Measurements from ENCODE around the gene OR2G6. TPM values are rescaled to one million over a fixed set of nuclear protein-coding genes. Genes with fewer than 3 reads are reported as not detected.
"Not testable (repeated sequence)": the region's sequence is repeated elsewhere in the genome, so short reads cannot be mapped to it uniquely, and the experiment has no call there.

OR2G6 gene
- total RNA-seq, 1 donor from 2014 or later = 0.05 TPM

DNA sequence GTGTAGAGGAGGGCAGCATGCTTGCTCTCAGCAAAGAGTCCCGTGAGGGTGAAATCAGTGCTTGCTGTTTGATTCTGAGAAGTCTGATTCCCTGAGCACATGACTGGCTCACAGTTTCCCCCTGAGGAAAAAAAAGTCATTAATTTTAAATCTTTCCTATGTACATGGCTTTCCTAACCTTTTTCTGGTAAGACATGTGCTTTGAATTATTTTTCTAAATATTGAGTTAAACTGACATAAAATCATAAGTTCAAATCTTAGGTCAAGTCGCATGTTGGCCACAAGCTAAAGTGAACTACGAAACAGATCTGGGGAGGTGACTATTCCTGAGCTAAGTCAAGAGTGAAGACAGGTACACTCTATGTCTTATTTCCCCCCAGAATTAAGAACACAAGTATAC, 66.8 kb downstream of the OR2G6 start, which contains the start of gene OR2T34:
Gene OR2T34 (minus strand): TSS at position 101 of the 400 bp plus-strand sequence. CDS start 0 bp downstream, at position 101.
- not testable (repeated sequence) for DNase-seq (ENCODE audit: low read depth)

DNA sequence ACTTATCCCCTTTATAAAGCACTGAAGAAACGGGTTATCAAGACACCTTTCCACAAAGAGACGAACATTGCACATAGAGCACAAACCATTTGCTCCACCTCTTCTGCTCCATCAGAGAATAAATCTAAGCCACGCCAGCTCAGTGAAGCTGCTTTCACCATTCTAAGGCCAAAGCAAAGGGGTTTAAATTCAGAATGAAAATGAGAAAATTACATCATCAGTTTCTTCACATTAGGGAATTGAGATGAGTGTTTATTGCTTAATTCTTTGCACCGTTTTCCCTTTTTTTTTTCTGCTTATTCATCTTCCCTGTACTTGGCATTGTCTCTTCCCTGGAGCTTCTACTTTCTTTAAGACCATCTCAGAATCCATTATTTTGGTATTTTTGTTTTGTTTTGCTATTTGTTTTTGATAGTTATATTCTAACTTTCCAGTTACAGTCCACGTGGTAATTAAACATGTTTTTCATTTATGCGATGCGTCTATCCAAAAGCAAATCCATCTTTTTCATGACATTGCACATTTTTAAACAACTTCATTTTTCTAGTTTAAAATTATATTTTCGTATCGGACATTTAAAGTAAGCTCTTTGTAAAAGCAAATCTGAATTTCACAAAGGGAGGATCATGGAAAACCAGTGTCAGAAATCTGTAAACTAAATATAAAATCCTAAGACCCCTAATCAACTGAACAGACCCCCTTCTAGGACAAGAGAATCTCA, 68.5 kb downstream of the OR2G6 start:
- DNase-seq (ENCODE audit: low read depth) = no peak

Other genes starting within 250 kb of the OR2G6 start
- gene OR2T33, start 230.1 kb upstream of the OR2G6 start, total RNA-seq = not detected in 2 replicates
- gene OR2T12, start 204.6 kb upstream of the OR2G6 start, total RNA-seq = not detected in 2 replicates
- not detected in 2 replicates for gene OR2M7, start 183.5 kb upstream of the OR2G6 start, total RNA-seq
- not detected in 2 replicates for gene OR14C36, start 159.3 kb upstream of the OR2G6 start, total RNA-seq
- gene OR2T4, start 146.4 kb upstream of the OR2G6 start, total RNA-seq = not detected in 2 replicates
- not detected in 2 replicates for gene OR2T6, start 132.3 kb upstream of the OR2G6 start, total RNA-seq
- not detected in 2 replicates for gene OR2T1, start 105.0 kb upstream of the OR2G6 start, total RNA-seq
- gene OR2T2, start 62.4 kb upstream of the OR2G6 start, total RNA-seq = not detected in 2 replicates
- not detected in 2 replicates for gene OR2T3, start 34.7 kb upstream of the OR2G6 start, total RNA-seq
- gene OR2T5, start 19.5 kb upstream of the OR2G6 start, total RNA-seq = not detected in 2 replicates
- gene OR2T29, start 54.7 kb downstream of the OR2G6 start, total RNA-seq = 0.10 TPM in 1 of 2 replicates, not detected in the other
- not detected in 2 replicates for gene OR2T34, start 66.7 kb downstream of the OR2G6 start, total RNA-seq
- gene OR2T10, start 89.6 kb downstream of the OR2G6 start, total RNA-seq = 0.20 TPM in 1 of 2 replicates, not detected in the other
- 0.10 TPM in 1 of 2 replicates, not detected in the other for gene OR2T11, start 127.0 kb downstream of the OR2G6 start, total RNA-seq
- under 0.01 TPM in 1 of 2 replicates, not detected in the other for gene OR2T35, start 137.2 kb downstream of the OR2G6 start, total RNA-seq
- gene OR2T27, start 147.5 kb downstream of the OR2G6 start, total RNA-seq = not detected in 2 replicates
- not detected in 2 replicates for gene OR14I1, start 194.7 kb downstream of the OR2G6 start, total RNA-seq
- 2.6 and 4.3 TPM in 2 replicates for gene LYPD8, start 247.7 kb downstream of the OR2G6 start, total RNA-seq

Data from renal cortical epithelial cell (primary cell).